ENCODE data around the gene LSM12.
"Not testable (repeated sequence)": the region's sequence is repeated elsewhere in the genome, so short reads cannot be mapped to it uniquely, and the experiment has no call there.

The LSM12 gene

DNA sequence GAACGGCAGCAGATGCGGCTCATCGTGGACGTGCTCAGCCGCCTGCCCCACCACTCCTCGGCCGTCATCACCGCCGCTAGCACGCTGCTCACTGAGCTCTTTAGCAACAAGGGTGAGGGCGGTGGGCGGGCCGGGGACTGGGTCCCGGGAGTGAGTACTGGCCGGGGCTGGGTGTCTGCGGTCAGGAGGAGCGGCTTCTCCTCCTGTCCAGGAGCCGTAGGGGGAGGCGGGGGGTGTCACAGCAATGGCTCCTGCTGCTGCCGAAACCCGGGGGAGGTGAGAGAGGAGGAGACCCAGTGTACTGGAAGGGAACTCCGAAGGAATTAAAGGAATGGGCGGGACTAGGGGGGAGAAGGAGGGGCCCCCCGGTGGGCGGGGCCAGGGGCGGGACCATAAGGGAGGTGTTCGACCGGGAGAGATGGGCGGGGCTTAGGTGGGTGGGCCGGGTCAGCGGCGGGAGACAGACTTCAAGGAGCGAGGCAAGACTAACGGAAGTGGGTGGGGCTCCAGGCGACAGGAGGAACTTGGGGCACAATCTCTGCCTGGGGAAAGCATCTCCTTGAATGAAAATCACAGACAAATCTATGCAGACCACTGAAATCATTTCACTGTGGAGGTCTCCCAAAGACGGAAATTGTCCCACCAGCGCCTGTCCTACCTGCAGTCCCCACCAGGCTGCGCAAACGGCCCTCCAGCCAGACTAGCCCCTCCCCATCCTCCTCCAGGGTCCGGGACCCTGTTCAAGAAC lies 59.7 kb downstream of the LSM12 start:
- peak; percentile 98 for DNase-seq

DNA sequence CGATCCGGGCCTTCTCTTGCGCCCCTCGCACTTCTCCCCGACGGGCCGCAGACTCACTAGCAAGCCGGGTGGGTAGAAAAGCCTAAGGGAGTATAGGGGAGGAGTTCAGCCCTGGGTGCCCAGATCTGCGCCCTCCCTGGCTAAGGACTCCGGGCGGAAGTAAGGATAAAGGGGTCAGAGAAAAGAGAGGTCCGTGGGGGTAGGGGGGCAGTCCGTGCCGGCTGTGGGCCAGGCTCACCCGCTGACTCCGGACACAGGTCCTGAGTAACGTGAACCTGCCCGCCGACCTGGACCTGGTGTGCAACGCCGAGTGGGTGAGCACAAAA lies 60.2 kb downstream of the LSM12 start:
- DNase-seq = no peak

DNA sequence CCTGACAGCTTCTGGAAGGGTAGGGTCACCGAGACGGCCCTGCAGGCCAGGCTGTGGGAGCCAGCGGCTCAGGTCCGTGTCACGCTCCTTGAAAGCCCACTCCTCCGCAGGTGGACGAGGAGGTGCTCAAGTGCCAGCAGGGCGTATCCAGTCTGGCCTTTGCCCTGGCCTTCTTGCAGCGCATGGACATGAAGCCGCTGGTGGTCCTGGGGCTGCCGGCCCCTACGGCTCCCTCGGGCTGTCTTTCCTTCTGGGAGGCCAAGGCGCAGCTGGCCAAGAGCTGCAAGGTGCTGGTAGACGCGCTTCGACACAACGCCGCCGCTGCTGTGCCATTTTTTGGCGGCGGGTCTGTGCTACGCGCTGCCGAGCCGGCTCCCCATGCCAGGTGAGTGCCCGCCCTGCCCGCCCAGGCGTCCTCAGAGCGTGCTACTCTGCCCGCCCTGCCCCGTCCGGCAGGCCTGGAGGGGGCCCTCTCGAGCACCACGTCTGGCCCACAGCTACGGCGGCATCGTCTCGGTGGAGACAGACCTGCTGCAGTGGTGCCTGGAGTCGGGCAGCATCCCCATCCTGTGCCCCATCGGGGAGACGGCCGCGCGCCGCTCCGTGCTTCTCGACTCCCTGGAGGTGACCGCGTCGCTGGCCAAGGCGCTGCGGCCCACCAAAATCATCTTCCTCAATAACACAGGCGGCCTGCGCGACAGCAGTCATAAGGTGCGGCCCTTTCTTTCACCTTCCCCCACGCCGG lies 60.8 kb downstream of the LSM12 start:
- peak; percentile 49 for DNase-seq

DNA sequence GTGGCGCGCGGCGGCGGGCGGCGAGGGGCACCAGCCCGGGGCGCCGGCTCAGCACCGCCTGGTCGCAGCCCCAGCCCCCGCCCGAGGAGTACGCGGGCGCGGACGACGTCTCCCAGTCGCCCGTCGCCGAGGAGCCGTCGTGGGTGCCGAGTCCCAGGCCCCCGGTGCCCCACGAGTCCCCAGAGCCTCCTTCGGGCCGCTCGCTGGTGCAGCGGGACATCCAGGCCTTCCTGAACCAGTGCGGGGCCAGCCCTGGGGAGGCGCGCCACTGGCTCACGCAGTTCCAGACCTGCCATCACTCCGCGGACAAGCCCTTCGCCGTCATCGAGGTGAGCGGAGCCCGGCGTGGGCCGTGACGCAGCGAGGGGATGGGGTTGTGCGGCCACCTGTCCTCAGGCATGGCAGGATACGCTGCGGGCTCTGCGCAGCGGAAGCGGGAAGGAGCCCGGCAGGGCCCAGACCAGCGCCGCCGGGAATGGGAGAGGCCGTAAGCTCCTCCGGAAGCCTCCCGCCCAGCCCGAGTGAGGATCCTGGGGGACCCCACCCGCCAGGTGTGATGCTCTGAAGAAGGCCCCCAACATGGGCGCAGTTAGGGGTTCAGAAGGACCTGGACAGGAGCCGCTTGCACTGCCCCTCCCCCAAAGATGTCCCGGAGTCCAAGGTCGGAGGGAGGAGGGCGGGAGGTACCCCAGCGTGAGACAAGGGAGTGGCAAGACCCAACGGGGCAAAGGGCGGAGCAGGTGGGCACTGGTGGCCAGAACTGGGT lies 61.5 kb downstream of the LSM12 start:
- peak; percentile 27 for DNase-seq

DNA sequence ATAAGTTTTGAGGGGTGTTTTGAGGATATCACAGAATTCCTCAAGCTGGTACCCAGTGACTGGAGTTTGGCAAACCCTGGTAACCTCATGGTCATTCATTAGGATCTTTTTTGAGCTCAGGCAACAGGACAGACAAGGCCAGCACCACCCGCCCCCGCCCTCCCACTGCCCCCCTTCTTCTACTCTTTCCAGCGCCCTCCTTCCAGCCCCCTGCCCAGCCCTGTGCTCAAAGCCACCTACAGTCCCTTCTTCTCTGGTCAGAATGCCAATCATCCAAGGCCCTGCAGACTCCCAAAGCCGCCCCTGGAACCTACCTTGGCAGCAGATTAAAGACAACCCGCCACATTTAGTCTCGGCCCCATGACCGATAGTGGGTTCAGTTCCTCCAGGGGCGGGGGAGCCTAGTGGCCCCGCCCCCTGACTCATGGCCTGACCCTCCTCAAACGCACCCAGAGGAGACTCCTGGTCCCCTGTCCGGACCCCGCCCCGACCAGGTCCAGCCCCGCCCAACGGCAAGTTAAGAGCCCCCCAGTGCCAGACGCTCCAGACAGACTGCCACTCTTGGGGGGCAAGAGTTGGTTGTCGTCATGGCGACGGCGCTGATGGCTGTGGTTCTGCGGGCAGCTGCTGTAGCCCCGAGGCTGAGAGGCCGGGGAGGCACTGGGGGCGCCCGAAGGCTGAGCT lies 62.3 kb downstream of the LSM12 start, which contains the start of gene NAGS:
Gene NAGS (plus strand): TSS at position 546 of the 684 bp plus-strand sequence. CDS start 42 bp downstream, at position 588.
- peak; percentile 26 for DNase-seq

DNA sequence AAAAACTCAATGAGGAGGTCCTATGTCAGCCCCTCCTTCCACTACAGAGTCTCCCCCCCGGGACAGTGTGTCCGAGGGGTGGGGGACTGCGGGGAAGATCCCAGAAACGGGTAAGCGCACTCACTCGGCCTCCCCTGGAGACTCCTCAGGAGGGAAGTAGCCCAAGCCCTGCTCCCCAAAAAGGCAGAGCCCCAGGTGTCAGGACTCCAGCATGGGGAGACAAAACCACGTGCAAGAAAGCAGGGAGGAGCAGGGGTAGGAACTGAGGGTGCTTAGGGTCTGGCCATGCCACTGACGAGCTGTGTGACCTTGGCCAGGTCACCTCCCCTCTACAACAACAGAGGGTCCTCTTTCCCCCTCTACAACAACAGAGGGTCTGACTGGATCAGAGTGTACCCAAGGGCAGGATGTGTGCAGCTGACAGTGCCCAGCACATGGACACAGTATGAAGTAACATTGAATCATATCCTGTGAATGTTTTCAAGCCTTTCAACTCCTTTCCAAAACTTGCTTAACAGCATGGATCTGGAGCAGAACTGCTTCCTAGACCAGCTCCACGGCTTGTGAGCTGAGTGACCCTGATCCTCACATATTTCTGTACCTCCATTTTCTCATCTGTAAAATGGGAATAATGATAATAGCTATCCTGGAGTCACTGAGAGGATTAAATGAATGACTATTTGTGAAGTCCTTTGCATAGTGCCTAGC lies 64.2 kb downstream of the LSM12 start:
- no peak for DNase-seq

DNA sequence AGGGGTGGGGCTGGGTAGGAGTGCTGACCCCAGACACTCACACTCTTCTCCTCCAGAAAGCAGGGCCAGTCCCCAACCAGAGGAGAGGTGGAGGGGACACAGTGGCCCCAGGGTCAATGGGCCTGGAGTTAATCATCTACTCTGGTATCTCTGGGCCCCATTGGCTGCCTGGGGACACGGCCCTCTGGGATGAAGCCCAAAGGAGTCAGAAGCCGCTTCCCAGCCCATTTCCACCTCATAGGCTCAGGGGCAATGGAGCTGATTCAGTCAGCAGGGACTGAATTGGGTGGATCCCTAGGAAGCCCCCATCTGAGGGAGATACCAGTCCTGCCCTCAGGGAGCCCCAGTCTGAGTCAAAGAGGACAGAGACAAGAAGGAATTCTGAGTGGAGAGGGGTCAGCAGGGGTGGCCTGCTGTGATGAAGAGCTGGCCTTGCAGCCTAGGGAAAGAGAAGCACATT lies 65.0 kb downstream of the LSM12 start:
- DNase-seq = no peak

DNA sequence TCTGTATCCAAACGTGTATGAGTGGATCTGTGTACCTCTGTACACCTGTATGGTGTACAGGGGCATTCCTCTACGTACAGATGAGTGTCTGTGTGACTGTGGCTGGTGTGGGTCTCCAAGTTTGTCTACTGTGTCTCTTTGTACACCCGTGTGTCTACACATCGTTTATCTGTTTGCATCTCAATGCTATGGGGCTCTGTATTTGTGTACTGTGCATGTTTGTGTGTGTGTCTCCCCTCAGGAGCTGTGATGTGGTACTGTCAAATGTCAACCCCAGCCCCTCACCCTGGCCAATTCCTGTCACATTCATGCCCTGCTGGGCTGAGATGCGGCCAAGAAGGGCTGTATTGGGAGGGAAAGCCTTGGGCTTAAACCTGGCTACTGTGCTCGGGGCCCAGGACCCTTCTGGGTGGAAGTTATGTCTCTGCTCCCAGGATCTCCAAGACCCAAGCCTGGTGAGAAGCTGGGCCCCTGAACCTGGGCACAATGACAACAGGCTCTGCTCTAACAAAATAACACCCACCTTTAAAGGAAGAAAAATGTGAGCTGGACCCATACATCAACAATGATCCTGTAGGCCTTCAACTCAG lies 65.5 kb downstream of the LSM12 start:
- DNase-seq = no peak

DNA sequence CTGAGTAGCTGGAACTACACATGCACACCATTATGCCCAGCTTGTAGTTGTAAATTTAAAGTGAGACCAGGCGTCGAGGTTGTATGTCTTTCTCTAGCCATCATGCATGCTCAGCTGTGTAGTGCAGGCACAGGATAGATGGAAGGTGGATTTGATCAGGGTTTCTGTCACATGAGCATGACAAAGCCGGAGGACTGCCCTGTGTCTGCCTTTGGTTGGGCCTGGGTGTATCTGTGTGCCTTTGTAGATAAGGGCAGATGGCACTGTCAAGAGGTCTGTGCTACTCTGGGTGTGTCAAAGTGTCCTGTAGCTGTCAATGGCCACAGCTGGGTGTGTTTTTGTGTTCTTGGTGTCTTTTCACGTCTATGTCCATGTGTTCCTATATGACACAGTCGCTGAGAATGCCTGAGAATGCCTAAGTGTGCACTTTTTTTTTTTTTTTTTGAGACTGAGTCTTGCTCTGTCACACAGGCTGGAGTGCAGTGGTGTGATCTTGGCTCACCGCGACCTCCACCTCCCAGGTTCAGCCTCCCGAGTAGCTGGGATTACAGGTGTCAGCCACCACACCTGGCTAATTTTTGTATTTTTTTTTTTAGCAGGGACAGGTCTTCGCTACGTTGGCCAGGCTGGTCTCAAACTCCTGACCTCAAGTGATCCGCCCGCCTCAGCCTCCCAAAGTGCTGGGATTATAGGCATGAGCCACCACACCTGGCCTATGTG lies 66.2 kb downstream of the LSM12 start:
- no peak for DNase-seq

DNA sequence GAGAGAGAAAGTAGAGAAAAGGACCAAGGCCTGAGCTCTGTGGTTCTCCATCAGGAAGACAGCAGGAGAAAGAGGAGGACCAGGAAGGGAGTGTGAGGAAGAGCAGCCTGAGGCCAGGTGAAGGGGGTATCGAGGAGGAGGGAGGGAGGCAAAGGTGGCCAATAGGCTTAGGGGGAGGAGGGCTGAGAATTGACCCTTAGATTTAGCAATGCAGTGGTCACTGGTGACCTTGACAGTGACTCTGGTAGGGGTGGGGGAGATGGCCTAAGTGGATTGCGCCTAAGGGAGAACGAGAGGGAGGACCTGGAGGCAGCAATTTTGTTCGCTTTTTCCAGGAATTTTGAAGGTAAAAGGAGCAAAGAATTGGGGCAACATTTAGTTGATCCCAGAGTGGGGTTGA lies 67.4 kb downstream of the LSM12 start:
- no peak for DNase-seq

DNA sequence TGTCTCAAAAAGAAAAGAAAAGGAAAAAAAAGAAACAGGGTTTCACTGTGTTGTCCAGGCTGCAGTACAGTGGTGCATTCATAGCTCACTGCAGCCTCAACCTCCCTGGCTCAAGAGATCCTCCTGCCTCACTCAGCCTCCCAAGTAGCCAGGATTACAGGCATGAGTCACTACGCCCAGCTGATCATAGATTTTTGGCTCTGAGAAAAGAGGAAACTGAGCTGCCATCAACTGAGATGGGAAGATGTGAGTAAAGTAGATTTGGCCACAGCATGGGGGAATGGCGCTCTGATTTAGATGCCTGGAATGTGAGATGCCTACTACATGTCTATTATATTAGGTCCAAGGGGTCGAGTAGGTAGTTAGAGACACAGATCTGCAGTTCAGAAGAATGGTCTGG lies 67.9 kb downstream of the LSM12 start:
- DNase-seq = no peak

DNA sequence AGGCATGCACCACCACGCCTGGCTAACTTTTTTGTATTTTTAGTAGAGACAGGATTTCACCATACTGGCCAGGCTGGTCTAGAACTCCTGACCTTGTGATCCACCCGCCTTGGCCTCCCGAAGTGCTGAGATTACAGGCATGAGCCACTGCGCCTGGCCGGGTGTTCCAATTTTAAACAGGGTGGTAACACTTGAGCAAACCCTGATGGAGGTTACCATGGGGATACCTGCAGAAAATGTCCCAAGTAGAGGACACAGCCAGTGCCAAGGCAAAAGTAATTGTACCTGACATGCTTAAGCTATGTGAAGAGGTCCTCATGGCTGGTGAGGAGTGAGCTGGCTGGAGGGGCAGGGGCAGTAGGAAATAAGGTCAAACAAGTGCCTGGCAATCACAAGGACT lies 69.3 kb downstream of the LSM12 start:
- DNase-seq = not testable (repeated sequence)

DNA sequence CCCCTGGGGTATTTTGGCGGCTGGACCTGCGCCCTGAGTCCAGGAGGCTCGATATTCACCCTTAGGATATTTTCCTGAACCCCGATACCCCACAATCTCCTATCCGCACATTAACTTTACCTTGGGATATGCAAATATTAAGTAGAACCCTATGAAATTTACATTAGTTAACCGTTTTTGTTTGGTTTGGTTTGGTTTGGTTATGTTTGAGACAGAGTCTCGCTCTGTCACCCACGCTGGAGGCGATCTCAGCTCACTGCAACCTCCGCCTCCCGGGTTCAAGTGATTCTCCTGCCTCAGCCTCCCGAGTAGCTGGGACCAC lies 71.4 kb downstream of the LSM12 start:
- DNase-seq = no peak

DNA sequence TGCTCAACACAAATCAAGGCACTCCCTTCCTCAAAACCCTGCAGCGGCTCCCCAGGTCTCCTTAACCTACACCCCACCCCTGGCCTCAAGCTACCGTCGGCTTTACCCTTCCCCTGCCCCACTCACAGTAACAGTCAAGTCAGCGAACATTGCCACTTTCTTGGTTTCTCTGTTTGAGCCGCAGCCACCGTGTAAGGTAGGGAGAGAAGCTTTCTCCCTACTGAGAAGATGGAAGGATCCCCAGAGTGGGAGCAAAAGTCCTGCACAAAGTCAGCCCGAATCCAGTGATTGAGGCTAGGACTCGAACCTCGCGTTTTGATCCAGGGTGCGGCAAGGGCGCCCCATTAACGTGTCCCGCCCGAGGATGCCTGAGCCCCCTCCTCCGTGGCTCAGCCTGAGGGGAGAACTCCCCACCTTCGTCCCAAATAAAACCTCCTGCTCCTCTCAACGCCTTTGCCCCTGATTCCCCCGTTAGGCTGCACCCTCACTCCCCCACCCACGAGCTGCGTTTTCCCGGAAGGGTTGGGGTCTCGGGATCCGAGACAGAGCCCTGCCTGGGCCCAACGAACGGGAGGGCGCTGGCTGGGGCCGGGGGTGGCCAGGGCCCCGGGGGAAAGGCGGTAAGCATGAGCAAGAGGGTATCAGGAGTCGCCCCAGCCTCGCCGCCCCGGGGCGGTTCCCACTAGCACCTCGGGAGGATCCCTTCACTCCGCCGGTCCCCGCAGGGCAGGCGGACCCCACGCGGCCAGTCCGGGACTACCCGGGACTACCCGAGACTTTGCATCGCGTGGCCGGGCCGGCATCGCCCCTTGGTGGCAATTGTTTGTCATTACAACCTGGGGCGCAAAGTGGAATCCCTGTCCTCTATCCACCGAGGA lies 72.0 kb downstream of the LSM12 start:
- DNase-seq = peak; percentile 72

DNA sequence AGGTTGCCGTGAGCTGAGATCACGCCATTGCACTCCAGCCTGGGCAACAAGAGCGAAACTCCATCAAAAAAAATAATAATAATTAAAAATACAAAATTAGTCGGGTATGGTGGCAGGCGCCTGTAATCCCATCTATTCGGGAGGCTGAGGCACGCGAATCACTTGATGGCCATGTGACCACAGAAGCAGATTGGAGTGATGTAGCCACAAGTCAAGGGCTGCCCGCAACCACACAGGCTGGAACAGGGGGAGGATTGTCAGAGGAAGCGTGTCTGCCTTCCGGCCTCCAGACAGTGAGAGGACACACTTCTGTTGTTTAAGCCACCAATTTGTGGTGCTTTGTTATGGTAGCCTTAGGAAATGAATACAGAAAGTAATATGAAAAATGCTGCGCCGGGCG lies 73.8 kb downstream of the LSM12 start:
- DNase-seq = no peak

DNA sequence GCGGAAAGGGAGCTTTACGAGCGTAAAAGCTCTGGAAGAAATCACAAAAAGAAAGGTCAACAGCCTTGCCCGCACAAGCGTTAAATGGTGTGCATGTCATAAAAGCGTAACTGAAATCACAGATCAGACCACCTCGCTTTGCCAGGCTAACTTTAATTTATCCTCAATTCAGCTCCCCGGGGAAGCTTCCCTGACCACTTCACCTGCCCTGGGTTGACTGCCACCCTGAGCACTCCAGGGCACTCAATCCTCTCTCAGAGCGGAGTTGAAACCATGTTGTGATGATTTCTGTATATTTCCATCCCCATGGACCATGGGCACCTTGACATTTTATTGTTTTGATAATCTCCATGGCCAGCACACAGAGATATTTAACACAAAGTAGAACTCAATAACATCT lies 78.2 kb downstream of the LSM12 start:
- no peak for DNase-seq

DNA sequence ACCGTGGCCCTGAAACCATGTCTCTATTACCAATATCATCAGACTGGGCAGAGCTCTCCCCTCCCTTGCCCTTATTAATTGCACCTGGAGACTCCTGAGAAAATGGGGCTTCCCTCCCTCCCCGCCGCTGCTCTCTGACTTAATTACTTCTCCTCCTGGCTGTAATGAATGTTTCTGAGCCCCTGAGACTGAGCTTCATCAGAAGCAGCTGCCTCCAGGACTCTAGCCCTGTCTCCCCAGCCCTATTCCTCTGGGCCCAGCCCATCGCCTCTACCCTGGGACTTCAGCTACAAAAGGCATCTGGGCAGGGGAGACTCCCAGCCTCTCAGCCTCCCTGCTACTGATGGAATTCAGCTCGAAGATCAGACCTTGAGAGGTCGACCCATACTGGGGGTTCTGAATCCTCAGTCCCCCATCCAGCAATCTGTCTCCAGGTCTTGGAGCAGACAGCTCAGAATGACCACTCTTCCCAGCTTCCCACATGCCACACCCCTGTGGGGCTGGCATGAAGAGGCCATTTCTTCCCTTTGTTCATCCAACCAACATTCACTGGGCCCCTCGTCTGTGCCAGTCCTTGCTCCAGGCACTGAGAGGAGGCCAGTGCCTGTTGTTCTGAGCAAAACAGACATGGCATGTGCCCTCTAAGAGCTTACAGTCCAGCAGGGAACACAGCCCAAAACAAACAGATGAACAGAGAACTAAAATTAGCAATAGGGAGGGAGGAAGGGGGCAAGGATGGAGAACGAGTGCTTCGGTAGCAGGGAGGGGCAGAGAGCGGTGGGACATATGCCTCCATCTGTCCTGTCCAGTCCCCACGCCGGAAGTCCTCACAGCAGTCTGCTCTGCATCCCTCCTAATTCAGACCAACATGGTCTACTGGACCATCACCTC lies 79.1 kb downstream of the LSM12 start:
- DNase-seq = no peak

DNA sequence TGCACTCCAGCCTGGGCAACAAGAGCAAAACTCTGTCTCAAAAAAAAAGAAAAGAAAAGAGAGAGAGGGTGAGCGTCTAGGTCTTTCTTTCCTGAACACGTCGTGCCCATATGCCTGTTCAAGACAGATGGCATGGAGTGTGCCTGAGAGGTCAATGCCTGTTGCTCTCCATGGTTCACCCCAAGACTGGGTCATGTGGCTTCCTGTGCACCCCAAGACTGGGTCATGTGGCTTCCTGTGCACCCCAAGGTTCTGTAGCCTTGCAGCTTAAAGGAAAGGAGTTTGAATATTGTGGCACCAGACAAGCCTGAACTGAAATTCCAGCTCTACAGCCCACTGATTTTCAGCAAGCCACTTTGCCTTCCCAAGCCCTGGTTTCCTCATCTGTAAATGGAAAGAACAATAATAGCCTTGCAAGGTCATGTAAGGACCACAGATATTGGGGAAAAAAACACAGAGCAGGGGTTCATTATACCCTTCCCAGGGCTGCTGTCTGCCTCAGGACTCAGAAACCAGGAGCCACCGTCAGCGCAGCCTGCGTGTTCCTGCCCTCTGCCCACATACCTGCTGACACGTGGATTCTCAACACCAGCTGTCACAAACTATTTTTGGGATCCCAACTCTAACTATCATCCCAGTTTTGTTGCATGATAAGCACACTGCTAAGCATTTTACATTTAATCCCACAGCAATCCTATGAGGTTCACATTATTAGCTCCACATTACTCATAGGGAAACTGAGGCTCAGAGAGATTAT lies 80.1 kb downstream of the LSM12 start:
- DNase-seq = no peak

DNA sequence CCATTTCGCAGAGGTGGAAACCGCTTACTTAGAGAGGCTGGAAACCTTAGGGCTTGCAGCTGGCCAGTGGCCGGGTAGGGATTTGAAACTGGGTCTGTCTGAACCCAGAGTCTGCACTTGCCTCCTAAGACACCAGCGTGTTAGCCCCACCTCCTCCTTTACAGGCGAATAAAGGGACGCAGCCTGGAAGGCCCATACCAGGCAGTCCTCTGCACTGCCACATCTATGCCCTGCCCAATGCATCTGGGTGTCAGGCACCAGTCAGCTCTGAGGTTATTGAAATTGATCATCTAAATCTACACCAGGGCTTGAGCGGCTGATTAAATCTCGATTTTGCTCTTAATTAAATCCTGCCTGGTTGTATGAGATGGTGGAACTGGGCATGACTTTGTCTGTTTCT lies 82.0 kb downstream of the LSM12 start:
- no peak for DNase-seq
